DOHH2 (cell line): Measurements from ENCODE around the gene NOTCH4.

ENCODE experiments used
- H3F3A ChIP-seq: fragments of 200-600 bp; sonication (generic), shearing (Covaris generic); 2 replicates; pipeline ENCODE4 v1.6.0; 2016; ENCODE audit warnings: antibody characterized with exemption, mild to moderate bottlenecking; ENCODE audit not compliant: control insufficient read depth, insufficient read depth
- H3K27ac ChIP-seq: fragments of 200-600 bp; sonication (generic); 2 replicates; pipeline ENCODE4 v1.5.1; 2014; ENCODE audit warnings: low read depth, mild to moderate bottlenecking, low read length, moderate library complexity
- H3K27me3 ChIP-seq: fragments of 200-600 bp; sonication (generic); 2 replicates; pipeline ENCODE4 v1.6.1; 2014; ENCODE audit warnings: mild to moderate bottlenecking, low read length, mixed read lengths; ENCODE audit not compliant: control insufficient read depth
- H3K36me3 ChIP-seq: fragments of 200-600 bp; sonication (generic); 2 replicates; pipeline ENCODE4 v1.6.1; 2014; ENCODE audit warnings: mild to moderate bottlenecking, low read length, moderate library complexity, mixed read lengths; ENCODE audit not compliant: control insufficient read depth
- H3K4me1 ChIP-seq: fragments of 200-600 bp; sonication (generic); 2 replicates; pipeline ENCODE4 v1.6.1; 2014; ENCODE audit warnings: mild to moderate bottlenecking, low read length, mixed read lengths; ENCODE audit not compliant: control insufficient read depth
- H3K4me2 ChIP-seq: fragments of 200-600 bp; sonication (generic); 2 replicates; pipeline ENCODE4 v1.6.0; 2014; ENCODE audit warnings: mild to moderate bottlenecking, low read length, moderate library complexity
- H3K4me3 ChIP-seq: fragments of 200-600 bp; sonication (generic); 2 replicates; pipeline ENCODE4 v1.5.1; 2014; ENCODE audit warnings: mild to moderate bottlenecking, low read length, mixed read lengths
- H3K79me2 ChIP-seq: fragments of 200-600 bp; sonication (generic); 2 replicates; pipeline ENCODE4 v1.6.1; 2014; ENCODE audit warnings: mild to moderate bottlenecking, low read length, mixed read lengths; ENCODE audit not compliant: control insufficient read depth
- H3K9me2 ChIP-seq: fragments of 200-600 bp; sonication (generic); replicated peaks from 2 replicates; pipeline ENCODE4 v1.6.1; 2014; ENCODE audit warnings: mild to moderate bottlenecking, low read length, mixed read lengths; ENCODE audit not compliant: control insufficient read depth
- H3K9me3 ChIP-seq: fragments of 200-600 bp; sonication (generic); 2 replicates; pipeline ENCODE4 v1.6.1; 2014; ENCODE audit warnings: antibody characterized with exemption, low read length, mixed read lengths; ENCODE audit not compliant: control insufficient read depth, insufficient read depth
- H4K20me1 ChIP-seq: fragments of 200-600 bp; sonication (generic); 2 replicates; pipeline ENCODE4 v1.6.0; 2014; ENCODE audit warnings: low read depth, mild to moderate bottlenecking, antibody characterized with exemption, low read length, moderate library complexity; ENCODE audit not compliant: control insufficient read depth, insufficient read depth
- CTCF ChIP-seq: fragments of 200-600 bp; sonication (generic); IDR thresholded peaks from one replicate; pipeline ENCODE4 v1.5.1; 2014; ENCODE audit warnings: antibody characterized with exemption, mild to moderate bottlenecking, low read depth, low read length; ENCODE audit not compliant: poor library complexity, severe bottlenecking
- EZH2phosphoT487 ChIP-seq: fragments of 200-600 bp; sonication (generic); IDR thresholded peaks from 2 replicates; pipeline ENCODE4 v1.6.1; 2017; ENCODE audit warnings: borderline replicate concordance, mild to moderate bottlenecking, antibody characterized with exemption, low read length, moderate library complexity, mixed read lengths

NOTCH4 gene

GRCh38 chr6:32255199-32256153 lies 31.6 kb upstream of the NOTCH4 start:
- H3K27ac ChIP-seq, result peak overlapping the region; percentile 43
- H3K9me3 ChIP-seq, result no peaks in the 10 kb centered on the region
- H3K4me1 ChIP-seq, result peaks cover 26% of the 10 kb centered on the region
- no peaks in the 10 kb centered on the region for H3K36me3 ChIP-seq
- H3K4me3 ChIP-seq, result peak overlapping the region; percentile 73
- no peaks in the 10 kb centered on the region for H3K27me3 ChIP-seq
- peaks cover 3% of the 10 kb centered on the region; the same call in 1 of the 2 replicates for H3F3A ChIP-seq
- TF ChIP-seq CTCF, result peak; percentile 36
- no peak for TF ChIP-seq EZH2phosphoT487
- peak overlapping the region; percentile 82 for H3K4me2 ChIP-seq
- H3K9me2 ChIP-seq, result no peaks in the 10 kb centered on the region
- H3K79me2 ChIP-seq, result peaks cover 7% of the 10 kb centered on the region
- no peaks in the 10 kb centered on the region for H4K20me1 ChIP-seq

GRCh38 chr6:32254761-32255198 lies 30.9 kb upstream of the NOTCH4 start:
- Histone ChIP-seq H3K4me2 (peak overlapping the region; percentile 82), H3K4me3 (peak overlapping the region; percentile 73), H3K27ac (no peak overlapping the region), H3F3A (peaks cover 3% of the 10 kb centered on the region; the same call in 1 of the 2 replicates), H3K27me3 (no peaks in the 10 kb centered on the region), H3K36me3 (no peaks in the 10 kb centered on the region), H3K9me3 (no peaks in the 10 kb centered on the region), H3K9me2 (no peaks in the 10 kb centered on the region), H4K20me1 (no peaks in the 10 kb centered on the region), H3K79me2 (peaks cover 7% of the 10 kb centered on the region), H3K4me1 (peaks cover 26% of the 10 kb centered on the region)
- no peak for TF ChIP-seq CTCF
- no peak for TF ChIP-seq EZH2phosphoT487

DNA sequence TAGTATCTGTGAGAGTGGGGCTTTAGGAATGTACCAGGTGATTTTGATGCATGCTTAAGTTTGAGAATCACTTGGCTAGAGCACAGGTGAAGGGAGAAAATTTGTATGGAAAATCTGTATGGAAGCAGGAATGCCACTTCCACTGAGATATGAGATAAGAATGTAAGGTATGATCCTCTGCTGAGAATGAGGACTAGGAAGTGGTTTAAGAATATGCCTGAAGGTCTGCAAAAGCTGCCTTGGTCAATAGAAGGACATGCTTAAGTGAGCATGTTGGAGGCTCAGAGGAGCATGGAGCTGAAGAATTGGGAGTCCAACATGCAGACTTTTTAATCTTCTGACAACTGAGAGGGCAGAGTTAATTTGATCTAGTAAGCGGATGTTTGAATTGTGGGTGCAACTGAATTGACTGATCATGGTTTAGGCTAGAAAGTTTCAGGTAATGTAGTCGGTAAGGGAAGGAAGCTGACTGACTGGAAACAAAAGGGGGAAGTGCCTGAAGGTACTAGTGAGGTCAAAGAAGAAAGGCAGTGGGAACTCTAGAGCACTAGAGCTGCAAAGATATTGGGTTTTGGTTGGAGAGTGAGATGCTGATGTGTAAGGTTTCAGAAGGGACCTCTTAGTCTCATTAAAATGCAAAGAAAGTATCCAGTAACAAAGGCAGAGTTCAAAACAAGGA lies 28.6 kb upstream of the NOTCH4 start:
- peaks cover 26% of the 10 kb centered on the region for H3K4me1 ChIP-seq
- no peak overlapping the region for H3K27ac ChIP-seq
- H3K4me3 ChIP-seq, result no peak overlapping the region
- H3K79me2 ChIP-seq, result peaks cover 7% of the 10 kb centered on the region
- H3F3A ChIP-seq, result peaks cover 3% of the 10 kb centered on the region; the same call in 1 of the 2 replicates
- no peaks in the 10 kb centered on the region for H3K36me3 ChIP-seq
- H3K27me3 ChIP-seq, result no peaks in the 10 kb centered on the region
- no peak overlapping the region for H3K4me2 ChIP-seq
- peaks cover 12% of the 10 kb centered on the region for H3K9me3 ChIP-seq
- H3K9me2 ChIP-seq, result no peaks in the 10 kb centered on the region
- no peaks in the 10 kb centered on the region for H4K20me1 ChIP-seq
- no peak for TF ChIP-seq EZH2phosphoT487
- no peak for TF ChIP-seq CTCF
